Measurements from ENCODE around the gene AGBL4.

AGBL4 gene

DNA sequence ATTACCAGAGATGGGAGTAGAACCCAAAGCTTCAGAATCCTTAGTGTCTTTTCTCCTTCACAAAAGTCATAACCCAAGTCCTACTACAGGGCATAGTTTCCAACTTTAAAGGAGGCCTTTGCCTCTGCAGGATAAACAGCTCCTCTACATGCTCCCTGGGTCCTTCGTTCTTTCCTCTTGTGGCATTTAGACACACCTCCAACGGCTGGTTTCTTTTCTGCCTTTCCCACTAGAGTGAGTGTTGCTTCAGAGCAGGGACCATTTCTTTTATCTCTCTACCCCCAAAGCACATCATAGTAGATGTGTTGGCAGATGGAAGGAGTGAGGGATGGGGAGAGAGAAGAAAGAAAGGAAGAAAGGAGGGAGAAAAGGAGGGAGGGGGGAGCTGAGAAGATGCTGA is 1407.0 kb downstream of the AGBL4 start:
- DNase-seq: no peak

DNA sequence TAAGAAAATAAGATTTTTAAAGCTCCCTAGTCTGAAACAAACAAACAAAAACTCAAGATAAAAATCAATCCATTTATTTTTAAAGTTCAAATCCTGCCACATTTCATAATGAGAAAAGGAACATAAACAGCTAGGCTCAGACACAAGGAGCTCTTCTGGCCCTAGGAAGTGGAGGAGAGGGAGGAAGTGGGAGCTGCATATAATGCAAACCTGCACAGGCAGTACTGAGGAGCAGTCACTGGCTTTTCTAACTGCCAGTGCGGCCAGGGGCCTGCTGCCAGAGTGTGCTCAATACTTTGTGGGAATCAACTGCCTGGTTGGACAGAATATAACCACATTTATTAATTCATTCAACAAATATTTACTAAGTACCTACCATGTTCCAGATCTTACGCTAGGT is 1411.9 kb downstream of the AGBL4 start:
- no peak for DNase-seq

DNA sequence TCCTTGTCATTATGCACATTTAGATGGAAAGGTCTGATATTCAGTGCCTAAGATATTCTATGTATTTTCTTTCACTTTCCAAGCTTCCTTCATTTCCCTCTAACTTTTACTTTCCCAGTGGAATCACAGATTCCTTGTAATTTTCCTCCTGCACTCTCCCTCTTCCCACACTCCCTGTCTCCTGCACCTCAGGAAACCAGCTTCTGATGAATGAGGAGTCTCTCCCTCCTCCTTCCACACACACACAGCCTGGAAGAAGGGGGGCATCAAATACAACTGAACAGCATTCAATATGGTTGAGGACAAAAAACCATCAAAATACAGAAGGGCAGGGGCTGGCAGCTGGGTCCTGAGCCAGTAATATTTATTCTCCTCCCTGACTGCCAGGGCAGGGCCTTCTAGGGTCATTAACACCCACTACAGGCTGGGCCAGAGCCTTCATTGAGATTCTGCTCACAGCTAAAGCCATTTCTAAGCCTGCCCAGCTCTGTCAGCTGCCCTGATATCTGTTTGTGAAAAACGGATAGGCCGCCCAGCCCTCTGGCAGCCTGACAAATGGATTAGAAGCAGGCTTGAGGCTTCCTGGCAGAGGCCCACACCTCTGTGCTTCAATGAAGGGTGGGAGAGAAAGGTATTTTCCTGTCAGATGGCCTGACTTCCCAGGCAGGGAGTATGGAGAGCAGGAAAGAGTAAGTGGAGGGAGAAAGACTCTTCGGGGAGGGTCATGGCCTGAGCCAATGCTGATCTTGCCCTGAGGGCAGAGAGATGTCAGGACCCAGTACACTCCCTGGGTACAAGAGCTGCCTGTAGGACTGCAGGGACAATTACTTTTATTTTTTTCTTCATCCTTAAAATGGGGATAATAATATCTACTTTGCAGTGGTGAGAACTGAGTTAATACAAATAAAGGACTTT is 1412.9 kb downstream of the AGBL4 start:
- no peak for DNase-seq

- no peak for DNase-seq
Observed at GRCh38 chr1:48608882-48609281, 1414.9 kb downstream of the AGBL4 start.

DNA sequence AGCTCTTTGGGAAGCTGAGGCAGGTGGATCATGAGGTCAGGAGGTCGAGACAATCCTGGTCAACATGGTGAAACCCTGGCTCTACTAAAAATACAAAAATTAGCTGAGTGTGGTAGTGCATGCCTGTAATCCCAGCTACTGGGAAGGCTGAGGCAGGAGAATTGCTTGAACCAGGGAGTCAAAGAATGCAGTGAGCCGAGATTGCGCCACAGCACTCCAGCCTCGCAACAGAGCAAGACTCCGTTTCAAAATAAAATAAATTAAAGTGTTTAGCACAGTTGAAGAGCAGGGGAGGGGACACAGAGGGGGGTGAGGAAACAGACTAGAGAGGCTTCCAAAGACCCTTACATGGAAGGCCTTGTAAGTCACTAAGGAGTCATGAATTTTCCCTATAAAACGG is 1420.5 kb downstream of the AGBL4 start:
- no peak for DNase-seq

DNA sequence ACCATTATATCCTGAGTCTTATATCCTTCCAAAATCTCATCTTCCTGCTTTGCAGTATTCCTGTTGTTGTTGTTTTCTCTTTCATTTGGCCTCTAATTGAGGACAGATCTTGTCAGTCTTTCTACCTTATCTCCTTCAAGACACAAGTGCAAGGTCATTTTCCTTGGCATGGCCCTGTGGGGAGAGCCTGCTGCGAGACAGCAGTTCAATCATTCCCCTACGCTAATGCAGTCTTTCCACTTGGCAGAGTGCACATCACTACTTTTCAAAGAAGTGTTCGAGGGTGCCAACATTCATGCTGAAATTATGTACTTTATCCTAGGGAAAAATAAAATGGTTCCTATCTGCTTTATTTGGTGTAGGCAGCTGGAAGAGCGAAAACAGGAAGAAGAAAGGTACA is 1421.4 kb downstream of the AGBL4 start:
- DNase-seq: no peak

DNA sequence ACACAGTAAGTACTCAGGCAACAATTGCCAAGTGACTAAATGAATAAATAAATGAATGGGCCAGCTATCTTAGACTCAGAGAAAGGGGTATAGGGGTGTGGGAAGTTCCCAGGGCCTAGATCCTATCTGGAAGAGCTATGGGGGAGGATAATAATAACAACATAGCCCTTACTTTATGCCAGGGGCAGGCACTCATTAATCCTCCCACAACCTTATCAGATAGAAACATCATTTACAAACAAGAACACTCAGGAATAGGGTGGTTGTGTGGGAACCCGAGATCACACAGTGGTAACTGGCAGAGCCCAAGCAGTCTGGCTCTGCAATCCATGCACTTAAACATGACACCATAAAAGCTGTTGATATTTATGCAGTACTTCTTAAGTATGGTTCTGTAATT is 1423.6 kb downstream of the AGBL4 start:
- DNase-seq: no peak

GRCh38 chr1:48597663-48598062 is 1426.1 kb downstream of the AGBL4 start:
- DNase-seq: no peak

DNA sequence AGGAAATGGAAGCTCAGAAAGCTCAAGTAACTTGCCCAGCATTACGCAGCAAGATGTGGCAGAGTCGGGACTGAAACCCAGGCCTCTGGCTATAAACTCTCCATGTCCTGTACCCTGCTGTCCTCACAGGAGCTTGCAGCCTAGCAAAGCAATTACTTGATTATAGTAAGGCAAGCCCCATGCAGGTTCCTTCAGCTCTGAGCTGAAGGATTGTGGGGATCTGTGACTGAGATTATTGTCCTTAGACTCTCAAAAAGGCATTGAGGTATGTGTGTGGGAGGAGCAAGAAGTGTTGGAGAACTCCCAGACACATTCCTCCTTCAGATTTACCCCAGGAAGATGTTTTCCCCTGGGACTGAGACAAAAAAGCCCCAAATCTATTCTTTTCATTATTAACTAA is 1427.7 kb downstream of the AGBL4 start:
- no peak for DNase-seq

GRCh38 chr1:48595613-48596012 is 1428.1 kb downstream of the AGBL4 start:
- DNase-seq: no peak

GRCh38 chr1:48592330-48592729 is 1431.4 kb downstream of the AGBL4 start:
- no peak for DNase-seq

GRCh38 chr1:48591181-48591580 is 1432.6 kb downstream of the AGBL4 start:
- no peak for DNase-seq

DNA sequence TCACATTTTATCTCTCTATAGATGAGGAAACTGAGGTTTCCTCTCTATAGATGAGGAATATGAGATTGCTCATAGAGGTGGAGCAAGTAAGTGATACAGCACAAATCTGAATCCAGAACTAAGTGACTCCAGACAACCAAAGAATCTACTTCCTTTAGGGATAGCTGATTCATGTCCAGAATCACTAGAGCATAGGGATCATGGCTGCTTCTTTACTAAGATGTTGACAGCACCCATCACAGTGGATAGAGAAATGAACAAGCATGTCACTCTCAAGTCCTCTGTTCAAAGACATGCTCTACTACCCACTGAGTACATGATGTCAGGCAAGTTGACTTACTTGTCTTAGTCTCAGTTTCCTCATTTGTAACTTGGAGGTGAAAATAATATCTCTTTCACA is 1435.7 kb downstream of the AGBL4 start:
- DNase-seq: no peak

DNA sequence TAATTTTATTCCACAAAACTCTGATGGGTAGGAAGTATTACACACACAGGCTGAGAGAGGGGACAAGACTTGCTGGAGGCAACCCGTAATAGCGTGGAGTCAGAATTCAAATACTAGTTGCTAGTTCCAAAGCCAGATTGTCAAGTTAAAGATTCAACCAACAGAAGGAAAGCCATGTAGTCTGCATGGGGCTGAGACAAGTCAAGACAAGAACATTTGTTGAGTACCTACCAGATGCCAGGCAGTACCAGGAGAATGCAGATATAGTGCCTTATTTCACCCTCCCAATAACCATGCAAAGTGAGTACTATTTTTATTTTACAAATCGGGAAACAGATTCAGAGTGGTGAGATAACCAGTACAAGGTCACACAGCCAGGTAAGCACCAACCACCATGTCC is 1441.3 kb downstream of the AGBL4 start:
- DNase-seq: no peak

DNA sequence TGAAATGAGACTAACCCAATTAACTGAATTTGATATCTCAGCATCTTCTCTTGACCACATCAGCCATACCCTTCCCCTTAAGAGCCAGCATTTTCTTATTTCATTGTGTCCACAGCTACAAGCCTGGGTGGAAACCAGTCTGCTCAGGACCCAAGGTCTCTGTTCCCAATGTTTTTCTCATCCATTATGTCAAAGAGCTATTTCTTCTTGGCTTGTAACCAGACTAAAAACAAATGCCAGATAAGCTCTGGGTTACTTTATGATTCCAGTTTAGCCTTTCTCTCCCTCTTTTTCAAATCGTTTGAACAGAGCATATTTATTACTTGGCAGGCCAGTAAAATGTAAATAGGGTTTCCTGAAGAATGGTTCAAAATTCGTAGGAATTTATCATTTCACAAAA is 1442.5 kb downstream of the AGBL4 start:
- DNase-seq: no peak

DNA sequence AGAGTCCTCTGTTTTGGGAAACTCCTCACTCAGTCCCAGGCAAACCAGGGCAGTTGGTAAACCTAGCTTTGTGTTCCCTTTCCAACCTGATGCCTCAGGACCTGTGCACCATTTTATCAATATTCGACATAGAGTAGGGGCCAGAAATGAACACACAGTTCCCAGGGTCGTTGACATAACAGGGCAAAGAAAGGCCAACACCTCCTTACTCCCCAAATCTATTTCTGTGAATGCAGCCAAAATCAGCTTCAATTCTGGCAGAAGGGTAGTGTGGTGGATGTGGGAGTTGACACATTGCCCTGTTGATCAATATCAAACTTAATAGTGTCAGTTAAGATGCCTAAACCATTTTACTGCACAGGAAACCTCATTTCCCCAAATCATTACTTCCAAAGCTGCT is 1447.2 kb downstream of the AGBL4 start:
- no peak for DNase-seq

DNA sequence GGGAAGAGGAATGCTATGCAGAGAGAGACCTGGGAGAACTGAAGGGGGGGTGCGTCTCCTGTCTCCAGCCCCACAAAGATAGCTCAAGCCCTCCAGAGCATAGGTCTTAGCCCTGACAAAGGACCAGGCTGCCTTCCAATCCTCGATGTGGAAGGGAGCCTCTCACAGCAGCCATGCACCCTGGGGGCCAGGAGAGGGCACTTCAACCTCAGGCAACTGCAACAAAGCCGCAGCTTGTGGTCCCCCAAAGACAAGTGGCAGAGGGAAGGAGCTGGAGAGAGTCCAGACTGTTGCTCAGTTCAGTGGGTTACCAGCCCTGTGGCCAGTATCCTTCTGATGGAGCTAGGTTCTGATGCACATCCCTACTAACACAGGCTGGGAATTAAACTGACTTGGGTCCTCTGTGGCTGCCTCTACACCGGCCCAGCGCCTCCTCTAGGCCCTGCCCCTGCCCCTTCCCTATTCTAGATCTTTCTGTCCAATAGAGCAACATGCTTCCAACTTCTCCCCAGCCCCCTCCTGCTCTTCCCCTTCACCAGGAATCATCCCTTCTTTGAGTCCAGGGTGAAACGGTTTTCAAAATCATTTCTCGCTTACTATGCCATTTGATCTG is 1451.0 kb downstream of the AGBL4 start:
- DNase-seq: peak; percentile 66

- no peak for DNase-seq
Observed at GRCh38 chr1:48572134-48572533, 1451.6 kb downstream of the AGBL4 start.

- DNase-seq: no peak
Observed at GRCh38 chr1:48571303-48571987, 1452.3 kb downstream of the AGBL4 start.

DNA sequence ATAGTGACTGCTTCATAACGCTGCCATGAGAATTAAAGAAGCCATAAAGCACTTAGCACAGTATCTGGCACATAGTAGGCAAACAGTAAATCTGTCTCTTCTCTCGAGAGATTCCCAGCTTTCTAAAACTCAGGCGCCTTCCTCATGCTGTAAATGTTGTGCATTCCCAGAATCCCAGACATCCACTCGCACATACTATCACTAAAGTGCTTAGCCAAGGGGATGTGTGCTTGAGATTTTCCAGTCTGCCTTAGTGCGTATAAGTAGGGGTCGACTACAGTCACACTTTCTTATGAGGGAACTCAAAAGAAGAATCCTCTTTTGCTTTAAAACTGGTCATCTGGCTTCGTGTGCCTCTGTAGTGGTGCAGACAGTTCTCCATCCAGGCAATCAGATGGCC is 1453.2 kb downstream of the AGBL4 start:
- DNase-seq: no peak

DNA sequence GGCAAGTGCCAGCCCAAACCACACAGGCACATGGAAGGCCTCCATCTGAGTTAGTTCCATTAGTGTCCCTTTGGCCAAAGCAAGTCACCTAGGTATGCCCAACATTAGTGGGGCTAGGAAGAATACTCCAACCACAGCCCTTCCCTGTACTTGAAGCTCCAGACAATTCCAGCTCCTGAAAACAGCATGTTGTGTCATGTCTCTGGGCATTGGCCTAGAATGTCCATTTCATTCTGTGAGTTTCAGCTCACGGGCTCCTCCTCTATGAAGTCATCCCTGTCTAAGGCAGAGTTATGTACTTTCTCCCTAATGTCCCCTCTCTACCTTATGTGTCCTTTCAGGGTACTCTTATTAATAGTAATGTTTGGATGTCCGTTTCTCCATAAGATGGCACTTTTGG is 1455.3 kb downstream of the AGBL4 start:
- no peak for DNase-seq

- DNase-seq: no peak
Observed at GRCh38 chr1:48566492-48566891, 1457.3 kb downstream of the AGBL4 start.

DNA sequence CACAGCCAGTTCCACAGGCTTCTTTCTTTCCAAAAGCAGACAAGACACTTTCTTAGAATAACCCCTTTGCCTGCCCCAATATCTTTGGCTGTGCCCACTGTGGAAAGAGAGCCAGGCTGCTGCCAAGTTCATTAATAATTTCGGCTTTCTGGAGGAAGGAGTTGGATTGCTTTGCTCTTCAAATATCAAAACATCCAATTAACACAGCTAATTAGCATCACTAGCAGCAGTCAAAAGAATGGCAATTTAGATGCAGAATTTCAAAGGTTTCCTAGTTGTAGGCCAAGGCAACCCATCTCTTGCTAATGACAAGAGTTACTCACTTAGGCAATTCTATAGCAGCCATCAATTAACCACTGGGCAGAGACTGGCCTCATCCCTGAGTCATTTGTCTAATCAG is 1460.7 kb downstream of the AGBL4 start:
- no peak for DNase-seq

GRCh38 chr1:48561444-48561843 is 1462.3 kb downstream of the AGBL4 start:
- no peak for DNase-seq

All from NK-92 treated with Interleukin-12 subunit alpha and Interleukin-12 subunit beta, amount 100 ng/mL, for 24 hours (cell line).